Neural cell (in vitro differentiated cells): ENCODE data around the gene THBD. TPM values are rescaled to one million over a fixed set of nuclear protein-coding genes. Genes with fewer than 3 reads are reported as not detected.

Source experiments
- H2AFZ ChIP-seq: fragments of 200-600, 300-800 bp; sonication (generic), shearing (Covaris generic); 2 replicates; pipeline ENCODE4 v1.6.0; 2014; ENCODE audit warnings: low read depth, mild to moderate bottlenecking, antibody characterized with exemption, low read length, moderate library complexity
- H3F3A ChIP-seq: fragments of 200-600 bp; shearing (Covaris generic); 2 replicates; pipeline ENCODE4 v1.6.1; 2016; ENCODE audit warnings: mild to moderate bottlenecking, moderate library complexity, mixed read lengths, antibody characterized with exemption, low read length; ENCODE audit not compliant: insufficient read depth, poor library complexity, severe bottlenecking
- H3K27ac ChIP-seq: fragments of 200-600, 300-800 bp; sonication (generic), shearing (Covaris generic); 2 replicates; pipeline ENCODE4 v1.5.1; 2014; ENCODE audit warnings: mild to moderate bottlenecking, low read length, moderate library complexity
- H3K27me3 ChIP-seq: fragments of 300-800, 200-600 bp; sonication (generic), shearing (Covaris generic); 2 replicates; pipeline ENCODE4 v1.6.0; 2014; ENCODE audit warnings: mild to moderate bottlenecking, low read depth, low read length, moderate library complexity; ENCODE audit not compliant: insufficient read depth
- H3K36me3 ChIP-seq: fragments of 300-800, 200-600 bp; sonication (generic), shearing (Covaris generic); 2 replicates; pipeline ENCODE4 v1.5.1; 2014; ENCODE audit warnings: mild to moderate bottlenecking, antibody characterized with exemption, low read length, moderate library complexity; ENCODE audit not compliant: insufficient read depth
- H3K4me2 ChIP-seq: fragments of 300-800, 200-600 bp; sonication (generic), shearing (Covaris generic); 2 replicates; pipeline ENCODE4 v1.6.0; 2014; ENCODE audit warnings: mild to moderate bottlenecking, low read length
- H3K4me3 ChIP-seq: fragments of 300-800, 200-600 bp; sonication (generic), shearing (Covaris generic); 2 replicates; pipeline ENCODE4 v1.5.1; 2014; ENCODE audit warnings: mild to moderate bottlenecking, low read length, moderate library complexity
- H3K79me2 ChIP-seq: fragments of 200-600 bp; shearing (Covaris generic); replicated peaks from 2 replicates; pipeline ENCODE4 v1.6.0; 2014; ENCODE audit warnings: mild to moderate bottlenecking, low read length, moderate library complexity; ENCODE audit not compliant: insufficient read depth
- H3K9ac ChIP-seq: fragments of 300-800, 200-600 bp; sonication (generic), shearing (Covaris generic); 2 replicates; pipeline ENCODE4 v1.6.1; 2016; ENCODE audit warnings: mild to moderate bottlenecking, low read length, mixed read lengths
- H3K9me2 ChIP-seq: fragments of 200-600 bp; shearing (Covaris generic); 2 replicates; pipeline ENCODE4 v1.6.1; 2016; ENCODE audit warnings: mild to moderate bottlenecking, low read length, mixed read lengths; ENCODE audit not compliant: insufficient read depth
- H3K9me3 ChIP-seq: fragments of 200-600, 300-800 bp; sonication (generic), shearing (Covaris generic); 2 replicates; pipeline ENCODE4 v1.6.1; 2016; ENCODE audit warnings: mild to moderate bottlenecking, mixed run types, low read length, moderate library complexity, mixed read lengths
- H4K20me1 ChIP-seq: fragments of 200-600 bp; shearing (Covaris generic); 2 replicates; pipeline ENCODE4 v1.6.1; 2016; ENCODE audit warnings: mild to moderate bottlenecking, mixed run types; ENCODE audit not compliant: insufficient read depth
- EP300 ChIP-seq: fragments of 450-650 bp; conservative IDR thresholded peaks from 2 replicates; pipeline ENCODE4 v1.6.1; 2014; ENCODE audit warnings: antibody characterized with exemption, mild to moderate bottlenecking, moderate library complexity; ENCODE audit not compliant: poor library complexity, severe bottlenecking
- EZH2 ChIP-seq: fragments of 200-600, 300-800 bp; shearing (Covaris generic), sonication (generic); IDR thresholded peaks from 2 replicates; pipeline ENCODE4 v1.6.1; 2014; ENCODE audit warnings: antibody characterized with exemption, low read length, borderline replicate concordance, mild to moderate bottlenecking; ENCODE audit not compliant: insufficient read depth, poor library complexity, severe bottlenecking
- MXI1 ChIP-seq: fragments of 450-650 bp; conservative IDR thresholded peaks from 2 replicates; pipeline ENCODE4 v1.6.1; 2014; ENCODE audit warnings: antibody characterized with exemption, mild to moderate bottlenecking; ENCODE audit not compliant: poor library complexity, severe bottlenecking
- POLR2AphosphoS5 ChIP-seq: IDR thresholded peaks from 2 replicates; pipeline ENCODE4 v1.6.1; 2012
- RAD21 ChIP-seq: fragments of 450-650 bp; conservative IDR thresholded peaks from 2 replicates; pipeline ENCODE4 v1.6.1; 2014; ENCODE audit warnings: antibody characterized with exemption, mild to moderate bottlenecking, moderate library complexity
- SMC3 ChIP-seq: fragments of 450-650 bp; conservative IDR thresholded peaks from 2 replicates; pipeline ENCODE4 v1.6.1; 2014; ENCODE audit warnings: antibody characterized with exemption, mild to moderate bottlenecking, moderate library complexity; ENCODE audit not compliant: poor library complexity
- TAF1 ChIP-seq: IDR thresholded peaks from 2 replicates; pipeline ENCODE4 v1.6.1; 2012; ENCODE audit warnings: low read depth
- polyA plus RNA-seq: library from polyadenylated mRNA; depleted of rRNA; stranded (reverse); fragments of >200 nt; gene quantifications from 2 replicates; pipeline ENCODE4 v1.2.3, GENCODE V29; 2014
- TF ChIP-seq, protein P1 (sequence below): IDR thresholded peaks from 2 replicates; pipeline ENCODE4 v1.6.1; 2012; ENCODE audit warnings: borderline replicate concordance
- TF ChIP-seq, protein P2 (sequence below): fragments of 450-650 bp; IDR thresholded peaks from 2 replicates; pipeline ENCODE4 v1.5.1; 2014; ENCODE audit warnings: antibody characterized with exemption, mild to moderate bottlenecking, moderate library complexity; ENCODE audit not compliant: poor library complexity, severe bottlenecking

THBD gene
- polyA plus RNA-seq, 1 donor from 2014 or later: not detected

DNA sequence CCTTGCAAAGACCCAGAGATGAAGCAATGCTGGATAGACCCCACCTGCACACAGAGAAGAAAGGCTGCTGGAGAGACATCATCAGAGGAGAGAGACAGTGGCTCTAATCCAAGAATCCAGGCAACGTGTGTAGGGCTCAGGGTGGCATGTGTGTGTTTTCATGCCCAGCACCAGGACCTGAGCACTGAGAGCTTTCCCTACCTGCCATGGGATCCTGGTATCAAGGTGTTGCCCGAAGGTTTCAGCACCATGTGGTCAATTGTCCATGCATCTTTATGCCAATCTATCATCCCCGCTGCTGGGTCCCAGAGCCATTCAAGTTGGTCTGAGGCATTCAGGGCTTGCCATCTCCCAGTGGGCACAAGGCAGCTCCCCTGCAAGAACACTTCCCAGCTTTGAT, 44.1 kb upstream of the THBD start:
- Histone ChIP-seq H3F3A (no peaks in the 10 kb centered on the region), H3K9me3 (no peaks in the 10 kb centered on the region), H3K9me2 (no peaks in the 10 kb centered on the region), H3K9ac (no peak overlapping the region), H3K27ac (no peak overlapping the region), H3K4me3 (no peak overlapping the region), H3K79me2 (no peaks in the 10 kb centered on the region), H4K20me1 (no peaks in the 10 kb centered on the region), H3K4me2 (no peak overlapping the region), H3K36me3 (no peaks in the 10 kb centered on the region), H3K27me3 (no peaks in the 10 kb centered on the region), H2AFZ (no peak overlapping the region)
- TF ChIP-seq POLR2AphosphoS5: no peak
- TF ChIP-seq, protein P1, sequence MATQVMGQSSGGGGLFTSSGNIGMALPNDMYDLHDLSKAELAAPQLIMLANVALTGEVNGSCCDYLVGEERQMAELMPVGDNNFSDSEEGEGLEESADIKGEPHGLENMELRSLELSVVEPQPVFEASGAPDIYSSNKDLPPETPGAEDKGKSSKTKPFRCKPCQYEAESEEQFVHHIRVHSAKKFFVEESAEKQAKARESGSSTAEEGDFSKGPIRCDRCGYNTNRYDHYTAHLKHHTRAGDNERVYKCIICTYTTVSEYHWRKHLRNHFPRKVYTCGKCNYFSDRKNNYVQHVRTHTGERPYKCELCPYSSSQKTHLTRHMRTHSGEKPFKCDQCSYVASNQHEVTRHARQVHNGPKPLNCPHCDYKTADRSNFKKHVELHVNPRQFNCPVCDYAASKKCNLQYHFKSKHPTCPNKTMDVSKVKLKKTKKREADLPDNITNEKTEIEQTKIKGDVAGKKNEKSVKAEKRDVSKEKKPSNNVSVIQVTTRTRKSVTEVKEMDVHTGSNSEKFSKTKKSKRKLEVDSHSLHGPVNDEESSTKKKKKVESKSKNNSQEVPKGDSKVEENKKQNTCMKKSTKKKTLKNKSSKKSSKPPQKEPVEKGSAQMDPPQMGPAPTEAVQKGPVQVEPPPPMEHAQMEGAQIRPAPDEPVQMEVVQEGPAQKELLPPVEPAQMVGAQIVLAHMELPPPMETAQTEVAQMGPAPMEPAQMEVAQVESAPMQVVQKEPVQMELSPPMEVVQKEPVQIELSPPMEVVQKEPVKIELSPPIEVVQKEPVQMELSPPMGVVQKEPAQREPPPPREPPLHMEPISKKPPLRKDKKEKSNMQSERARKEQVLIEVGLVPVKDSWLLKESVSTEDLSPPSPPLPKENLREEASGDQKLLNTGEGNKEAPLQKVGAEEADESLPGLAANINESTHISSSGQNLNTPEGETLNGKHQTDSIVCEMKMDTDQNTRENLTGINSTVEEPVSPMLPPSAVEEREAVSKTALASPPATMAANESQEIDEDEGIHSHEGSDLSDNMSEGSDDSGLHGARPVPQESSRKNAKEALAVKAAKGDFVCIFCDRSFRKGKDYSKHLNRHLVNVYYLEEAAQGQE: no peak
- TF ChIP-seq TAF1: no peak
- TF ChIP-seq EP300: no peak
- TF ChIP-seq MXI1: no peak
- no peak for TF ChIP-seq RAD21
- TF ChIP-seq SMC3: no peak
- no peak for TF ChIP-seq EZH2
- TF ChIP-seq, protein P2, sequence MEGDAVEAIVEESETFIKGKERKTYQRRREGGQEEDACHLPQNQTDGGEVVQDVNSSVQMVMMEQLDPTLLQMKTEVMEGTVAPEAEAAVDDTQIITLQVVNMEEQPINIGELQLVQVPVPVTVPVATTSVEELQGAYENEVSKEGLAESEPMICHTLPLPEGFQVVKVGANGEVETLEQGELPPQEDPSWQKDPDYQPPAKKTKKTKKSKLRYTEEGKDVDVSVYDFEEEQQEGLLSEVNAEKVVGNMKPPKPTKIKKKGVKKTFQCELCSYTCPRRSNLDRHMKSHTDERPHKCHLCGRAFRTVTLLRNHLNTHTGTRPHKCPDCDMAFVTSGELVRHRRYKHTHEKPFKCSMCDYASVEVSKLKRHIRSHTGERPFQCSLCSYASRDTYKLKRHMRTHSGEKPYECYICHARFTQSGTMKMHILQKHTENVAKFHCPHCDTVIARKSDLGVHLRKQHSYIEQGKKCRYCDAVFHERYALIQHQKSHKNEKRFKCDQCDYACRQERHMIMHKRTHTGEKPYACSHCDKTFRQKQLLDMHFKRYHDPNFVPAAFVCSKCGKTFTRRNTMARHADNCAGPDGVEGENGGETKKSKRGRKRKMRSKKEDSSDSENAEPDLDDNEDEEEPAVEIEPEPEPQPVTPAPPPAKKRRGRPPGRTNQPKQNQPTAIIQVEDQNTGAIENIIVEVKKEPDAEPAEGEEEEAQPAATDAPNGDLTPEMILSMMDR: no peak

DNA sequence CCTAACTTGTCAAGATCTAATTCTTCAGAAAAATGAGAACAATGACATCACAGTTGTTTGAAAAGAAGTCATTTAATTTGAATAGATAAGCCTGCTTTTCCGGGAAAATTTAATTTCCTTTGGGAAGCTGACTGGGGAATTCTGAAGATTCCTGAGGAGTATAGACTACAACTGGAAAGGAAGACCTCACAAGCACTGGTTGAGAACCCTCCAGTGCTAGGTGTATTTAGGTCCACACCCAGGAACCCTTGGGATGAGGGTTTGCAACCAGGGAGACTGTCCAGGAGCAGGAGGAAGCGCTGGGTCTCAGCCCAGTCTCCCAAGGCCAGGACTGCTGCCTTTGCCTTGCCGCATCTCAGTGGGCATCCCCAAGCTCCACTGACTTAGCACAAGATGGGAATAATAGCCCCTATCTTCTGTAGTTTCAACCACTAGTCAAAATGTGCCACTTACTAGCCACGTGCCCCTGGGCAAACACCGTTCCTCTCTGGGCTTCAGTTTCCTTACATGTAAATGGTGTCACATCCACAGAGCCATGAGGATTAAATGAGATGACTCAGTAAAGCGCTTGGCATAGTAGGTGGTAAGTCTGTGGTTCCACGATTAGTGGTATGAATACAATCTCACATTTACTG, 43.5 kb upstream of the THBD start:
- Histone ChIP-seq H3K79me2 (no peaks in the 10 kb centered on the region), H3K9ac (no peak overlapping the region), H3K9me2 (no peaks in the 10 kb centered on the region), H3K4me2 (no peak overlapping the region), H3K27me3 (no peaks in the 10 kb centered on the region), H3K36me3 (no peaks in the 10 kb centered on the region), H3K9me3 (no peaks in the 10 kb centered on the region), H3K27ac (no peak overlapping the region), H2AFZ (no peak overlapping the region), H4K20me1 (no peaks in the 10 kb centered on the region), H3K4me3 (no peak overlapping the region), H3F3A (no peaks in the 10 kb centered on the region)
- TF ChIP-seq MXI1: no peak
- TF ChIP-seq SMC3: no peak
- no peak for TF ChIP-seq EZH2
- TF ChIP-seq, protein P1: no peak
